Neural progenitor cell (in vitro differentiated cells): ENCODE data around the gene TAP1. TPM values are rescaled to one million over a fixed set of nuclear protein-coding genes. Genes with fewer than 3 reads are reported as not detected.
"Not testable (repeated sequence)": the region's sequence is repeated elsewhere in the genome, so short reads cannot be mapped to it uniquely, and the experiment has no call there.

Experiments used
- DNase-seq: peaks from one replicate; pipeline ENCODE4 v3.0.0-alpha.2; 2016; ENCODE audit warnings: low spot score
- H2AFZ ChIP-seq: fragments of 200-600 bp; sonication (generic); replicated peaks from 2 replicates; pipeline ENCODE4 v1.6.1; 2016; ENCODE audit warnings: antibody characterized with exemption
- H3F3A ChIP-seq: fragments of 200-600 bp; sonication (generic); 2 replicates; pipeline ENCODE4 v1.6.1; 2016; ENCODE audit warnings: antibody characterized with exemption, low read depth
- H3K27ac ChIP-seq: fragments of 200-600 bp; sonication (generic); 2 replicates; pipeline ENCODE4 v1.5.1; 2016; ENCODE audit warnings: mild to moderate bottlenecking
- H3K27me3 ChIP-seq: fragments of 200-600 bp; sonication (generic); 2 replicates; pipeline ENCODE4 v1.6.1; 2016; ENCODE audit warnings: mild to moderate bottlenecking, moderate library complexity
- H3K36me3 ChIP-seq: fragments of 200-600 bp; sonication (generic); 2 replicates; pipeline ENCODE4 v1.5.1; 2016
- H3K4me1 ChIP-seq: fragments of 200-600 bp; sonication (generic); 2 replicates; pipeline ENCODE4 v1.6.1; 2016; ENCODE audit warnings: mixed run types
- H3K4me2 ChIP-seq: fragments of 200-600 bp; sonication (generic); 2 replicates; pipeline ENCODE4 v1.6.1; 2016
- H3K4me3 ChIP-seq: fragments of 200-600 bp; sonication (generic); 2 replicates; pipeline ENCODE4 v1.5.1; 2016
- H3K79me2 ChIP-seq: fragments of 200-600 bp; sonication (generic); 2 replicates; pipeline ENCODE4 v1.6.1; 2016; ENCODE audit warnings: low read depth
- H3K9ac ChIP-seq: fragments of 200-600 bp; sonication (generic); 2 replicates; pipeline ENCODE4 v1.6.1; 2016
- H3K9me3 ChIP-seq: fragments of 200-600 bp; sonication (generic); 2 replicates; pipeline ENCODE4 v1.5.1; 2016; ENCODE audit warnings: low read depth
- H4K20me1 ChIP-seq: fragments of 200-600 bp; sonication (generic); 2 replicates; pipeline ENCODE4 v1.6.1; 2016; ENCODE audit warnings: low read depth
- H3K27ac Mint-ChIP-seq: 3 replicates; pipeline ENCODE4 v1.8.0; 2021; ENCODE audit warnings: mixed read lengths
- H3K27me3 Mint-ChIP-seq: 2 replicates; pipeline ENCODE4 v1.8.0; 2022; ENCODE audit warnings: low read depth, mild to moderate bottlenecking, inconsistent platforms, moderate library complexity, mixed read lengths; ENCODE audit not compliant: insufficient read depth
- H3K36me3 Mint-ChIP-seq: 3 replicates; pipeline ENCODE4 v1.8.0; 2021; ENCODE audit warnings: mixed read lengths
- H3K4me1 Mint-ChIP-seq: 3 replicates; pipeline ENCODE4 v1.8.0; 2021; ENCODE audit warnings: mixed read lengths
- H3K4me3 Mint-ChIP-seq: 3 replicates; pipeline ENCODE4 v1.8.0; 2021; ENCODE audit warnings: mild to moderate bottlenecking, moderate library complexity, mixed read lengths
- H3K9me3 Mint-ChIP-seq: 3 replicates; pipeline ENCODE4 v1.8.0; 2020; ENCODE audit warnings: mixed read lengths
- CTCF ChIP-seq: fragments of 200-600 bp; sonication (generic); IDR thresholded peaks from 2 replicates; pipeline ENCODE4 v1.5.1; 2017; ENCODE audit warnings: antibody characterized with exemption, mild to moderate bottlenecking
- EZH2 ChIP-seq: fragments of 200-600 bp; sonication (generic); IDR thresholded peaks from 2 replicates; pipeline ENCODE4 v1.6.1; 2017; ENCODE audit warnings: antibody characterized with exemption, mild to moderate bottlenecking, moderate library complexity
- EZH2phosphoT487 ChIP-seq: fragments of 200-600 bp; sonication (generic); IDR thresholded peaks from 2 replicates; pipeline ENCODE4 v1.6.1; 2017; ENCODE audit warnings: antibody characterized with exemption
- total RNA-seq: library from RNA; depleted of rRNA; stranded (reverse); fragments of >200 nt; gene quantifications from 2 replicates; pipeline ENCODE4 v1.2.3, GENCODE V29; 2015; ENCODE audit warnings: low replicate concordance

TAP1 gene
- total RNA-seq, 1 donor from 2014 or later, result 6.5 TPM

DNA sequence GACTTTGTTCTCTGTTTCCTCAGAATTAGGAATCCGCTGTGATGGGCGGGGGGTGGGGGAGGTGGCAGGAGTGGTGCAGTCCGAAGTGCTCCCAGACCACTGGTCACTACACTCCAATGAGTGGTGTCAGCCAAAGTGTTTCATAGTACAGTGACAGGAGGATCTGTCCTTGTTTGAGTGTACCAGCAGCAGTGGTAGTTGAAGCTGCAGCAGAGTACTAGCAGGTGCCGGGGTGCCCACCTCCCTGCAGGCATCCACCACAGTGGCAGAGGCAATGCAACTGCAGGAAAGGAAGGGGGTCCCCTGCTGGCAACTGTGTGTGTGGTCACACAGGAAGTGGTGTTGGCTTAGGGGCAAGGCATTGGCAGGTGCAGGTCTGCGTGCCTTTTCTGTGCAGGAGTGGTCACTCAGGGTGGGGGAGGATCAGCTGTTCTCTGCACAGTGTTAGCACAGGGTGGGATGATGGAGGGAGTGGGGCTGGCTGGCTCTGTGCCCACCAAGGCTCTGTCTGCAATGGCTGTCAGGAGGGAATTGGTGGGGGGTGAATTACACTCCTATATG, 46.4 kb downstream of the TAP1 start:
- Mint-ChIP-seq H3K27me3 (peaks cover 5% of the 10 kb centered on the region), H3K27ac (no peak overlapping the region), H3K9me3 (no peaks in the 10 kb centered on the region), H3K4me3 (no peak overlapping the region), H3K4me1 (no peaks in the 10 kb centered on the region), H3K36me3 (no peaks in the 10 kb centered on the region)
- H2AFZ ChIP-seq, result no peak overlapping the region
- no peaks in the 10 kb centered on the region for H3K36me3 ChIP-seq
- H3K9ac ChIP-seq, result no peak overlapping the region
- no peaks in the 10 kb centered on the region for H3K79me2 ChIP-seq
- H4K20me1 ChIP-seq, result no peaks in the 10 kb centered on the region
- peaks cover 33% of the 10 kb centered on the region for H3K27me3 ChIP-seq
- no peak overlapping the region for H3K4me2 ChIP-seq
- no peak overlapping the region for H3K4me3 ChIP-seq
- DNase-seq, result peak; percentile 10
- H3K4me1 ChIP-seq, result no peaks in the 10 kb centered on the region
- TF ChIP-seq EZH2, result no peak
- peak; percentile 13 for TF ChIP-seq CTCF
- no peak for TF ChIP-seq EZH2phosphoT487
- H3K9me3 ChIP-seq, result no peaks in the 10 kb centered on the region
- H3F3A ChIP-seq, result no peaks in the 10 kb centered on the region
- H3K27ac ChIP-seq, result no peak overlapping the region

DNA sequence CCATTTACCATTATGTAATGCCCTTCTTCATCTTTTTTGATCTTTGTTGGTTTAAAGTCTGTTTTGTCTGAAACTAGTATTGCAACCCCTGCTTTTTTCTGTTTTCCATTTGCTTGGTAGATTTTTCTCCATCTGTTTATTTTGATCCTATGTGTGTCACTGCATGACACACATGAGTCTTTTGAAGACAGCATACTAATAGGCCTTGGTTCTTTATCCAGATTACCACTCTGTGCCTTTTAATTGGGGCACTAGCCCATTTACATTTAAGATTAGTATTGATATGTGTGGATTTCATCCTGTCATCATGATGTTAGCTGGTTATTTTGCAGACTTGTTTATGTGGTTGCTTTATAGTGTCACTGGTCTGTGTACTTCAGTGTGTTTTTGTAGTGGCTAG, 48.1 kb downstream of the TAP1 start:
- not testable (repeated sequence) for H3K9ac ChIP-seq, H3K27me3 Mint-ChIP-seq, H3K36me3 Mint-ChIP-seq, H3K4me3 ChIP-seq, H3K4me1 Mint-ChIP-seq, H3K9me3 ChIP-seq, H3K36me3 ChIP-seq, H4K20me1 ChIP-seq, H3F3A ChIP-seq, H2AFZ ChIP-seq, H3K27ac ChIP-seq, H3K4me2 ChIP-seq, H3K4me1 ChIP-seq, H3K79me2 ChIP-seq, H3K27ac Mint-ChIP-seq, DNase-seq, H3K9me3 Mint-ChIP-seq, H3K4me3 Mint-ChIP-seq
- peaks cover 47% of the 10 kb centered on the region for H3K27me3 ChIP-seq

DNA sequence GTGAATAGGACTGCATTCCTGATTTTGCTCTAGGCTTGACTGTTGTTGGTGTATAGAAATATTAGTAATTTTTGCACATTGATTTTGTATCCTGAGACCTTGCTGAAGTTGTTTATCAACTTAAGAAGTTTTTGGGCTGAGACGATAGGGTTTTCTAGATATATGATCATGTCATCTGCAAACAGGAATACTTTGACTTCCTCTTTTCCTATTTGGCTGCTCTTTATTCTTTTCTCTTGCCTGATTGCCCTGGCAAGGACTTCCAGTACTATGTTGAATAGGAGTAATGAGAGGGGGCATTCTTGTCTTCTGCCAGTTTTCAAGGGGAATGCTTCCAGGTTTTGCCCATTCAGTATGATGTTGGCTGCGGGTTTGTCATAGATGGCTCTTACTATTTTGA, 50.1 kb downstream of the TAP1 start:
- Mint-ChIP-seq H3K4me1 (no peaks in the 10 kb centered on the region), H3K9me3 (peaks cover 2% of the 10 kb centered on the region), H3K27me3 (peaks cover 5% of the 10 kb centered on the region), H3K36me3 (no peaks in the 10 kb centered on the region), H3K4me3 (no peak overlapping the region), H3K27ac (no peak overlapping the region)
- Histone ChIP-seq H3F3A (no peaks in the 10 kb centered on the region), H3K36me3 (no peaks in the 10 kb centered on the region), H3K9me3 (no peaks in the 10 kb centered on the region), H3K4me3 (no peak overlapping the region), H2AFZ (no peak overlapping the region), H4K20me1 (no peaks in the 10 kb centered on the region), H3K27me3 (peaks cover 50% of the 10 kb centered on the region), H3K79me2 (no peaks in the 10 kb centered on the region), H3K4me2 (no peak overlapping the region), H3K4me1 (no peaks in the 10 kb centered on the region), H3K9ac (no peak overlapping the region), H3K27ac (no peak overlapping the region)
- TF ChIP-seq EZH2, result no peak
- TF ChIP-seq CTCF, result no peak
- TF ChIP-seq EZH2phosphoT487, result no peak
- DNase-seq, result no peak

GRCh38 chr6:32799740-32800139, 53.8 kb downstream of the TAP1 start:
- Histone ChIP-seq H3K27me3 (peaks cover 52% of the 10 kb centered on the region), H3K9me3 (no peaks in the 10 kb centered on the region), H3K79me2 (no peaks in the 10 kb centered on the region), H3K4me1 (no peaks in the 10 kb centered on the region), H3K9ac (no peak overlapping the region), H3K4me3 (no peak overlapping the region), H3F3A (no peaks in the 10 kb centered on the region), H2AFZ (no peak overlapping the region), H3K4me2 (no peak overlapping the region), H3K36me3 (no peaks in the 10 kb centered on the region), H3K27ac (no peak overlapping the region), H4K20me1 (no peaks in the 10 kb centered on the region)
- Mint-ChIP-seq H3K4me3 (no peak overlapping the region), H3K27ac (no peak overlapping the region), H3K9me3 (peaks cover 2% of the 10 kb centered on the region), H3K36me3 (no peaks in the 10 kb centered on the region), H3K27me3 (peaks cover 7% of the 10 kb centered on the region), H3K4me1 (peaks cover 4% of the 10 kb centered on the region)
- TF ChIP-seq CTCF, result no peak
- TF ChIP-seq EZH2, result no peak
- TF ChIP-seq EZH2phosphoT487, result no peak
- no peak for DNase-seq
